Endothelial cell of umbilical vein (primary cell): ENCODE measurements around the gene ASXL1. TPM values are rescaled to one million over a fixed set of nuclear protein-coding genes. Genes with fewer than 3 reads are reported as not detected.

Experiments
- BruUV-seq: library from RNA; stranded (reverse); fragments of 400-500 nt; replicated peaks from 2 replicates; lab custom pipeline; 2021; lab: Mats Ljungman, UMichigan
- CTCF ChIA-PET: fragments of 300-600, 350-600 bp; sonication (Branson Sonifier 250); formaldehyde crosslinking; loops from one replicate; lab custom pipeline; 2021; ENCODE audit warnings: antibody characterized with exemption, inconsistent platforms; lab: Charles Lee
- POLR2A ChIA-PET: fragments of 300-600, 350-600 bp; sonication (Branson Sonifier 250); formaldehyde crosslinking; loops from one replicate; lab custom pipeline; 2021; ENCODE audit warnings: antibody characterized with exemption, inconsistent platforms; lab: Charles Lee
- DNase-seq: peaks from one replicate; pipeline ENCODE4 v3.0.0-alpha.2; 2011; ENCODE audit warnings: low read depth, low spot score
- FAIRE-seq: peaks from 2 replicates; lab custom pipeline; 2011; peaks lifted over from hg19 to GRCh38; lab: Jason Lieb, UNC
- H2AFZ ChIP-seq: 2 replicates; pipeline ENCODE4 v1.6.0; 2012; ENCODE audit warnings: low read depth, low read length, control low read depth, inconsistent platforms
- H3K27ac ChIP-seq: 2 replicates; pipeline ENCODE4 v1.5.1; 2011; ENCODE audit warnings: low read depth, mild to moderate bottlenecking, control low read depth, low read length, moderate library complexity; ENCODE audit not compliant: insufficient read depth
- H3K27me3 ChIP-seq, 2 experiments: 2 replicates each; pipeline versions ENCODE4 v1.6.0 to v1.6.1; 2011; ENCODE audit warnings: low read length in 2 of 2, mixed read lengths in 1 of 2; ENCODE audit not compliant: control insufficient read depth in 2 of 2, insufficient read depth in 2 of 2
- H3K36me3 ChIP-seq, 2 experiments: 2 replicates in 1 of 2; 3 replicates in 1 of 2; pipeline ENCODE4 v1.5.1; 2011; ENCODE audit warnings: low read length in 2 of 2, mild to moderate bottlenecking in 1 of 2, moderate library complexity in 1 of 2; ENCODE audit not compliant: control insufficient read depth in 2 of 2, insufficient read depth in 2 of 2; ENCODE audit errors: extremely low read depth in 1 of 2
- H3K4me1 ChIP-seq: 3 replicates; pipeline ENCODE4 v1.5.1; 2011; ENCODE audit warnings: mild to moderate bottlenecking, low read length; ENCODE audit not compliant: control insufficient read depth, insufficient read depth; ENCODE audit errors: extremely low read depth
- H3K4me2 ChIP-seq: 2 replicates; pipeline ENCODE4 v1.6.1; 2011; ENCODE audit warnings: low read length, control low read depth, mixed read lengths; ENCODE audit not compliant: insufficient read depth
- H3K4me3 ChIP-seq, 3 experiments: fragments of 200-600 bp in 1 of 3; sonication (generic), shearing (Covaris generic) in 1 of 3; replicated peaks in 1 of 3; 2 replicates each; pipeline ENCODE4 v1.5.1; 2011 to 2016; ENCODE audit warnings: control low read depth in 3 of 3, low read length in 3 of 3, mild to moderate bottlenecking in 2 of 3, inconsistent platforms in 1 of 3, low read depth in 1 of 3, moderate library complexity in 1 of 3; ENCODE audit not compliant: insufficient read depth in 1 of 3
- H3K79me2 ChIP-seq: 2 replicates; pipeline ENCODE4 v1.6.0; 2012; ENCODE audit warnings: low read length, inconsistent platforms; ENCODE audit not compliant: control insufficient read depth, insufficient read depth
- H3K9ac ChIP-seq: replicated peaks from 2 replicates; pipeline ENCODE3; 2011; ENCODE audit warnings: low read length, control low read depth; ENCODE audit not compliant: insufficient read depth; ENCODE audit errors: extremely low read depth
- H3K9me1 ChIP-seq: replicated peaks from 3 replicates; pipeline ENCODE4 v1.6.0; 2011; ENCODE audit warnings: mild to moderate bottlenecking, low read length; ENCODE audit not compliant: control insufficient read depth, insufficient read depth; ENCODE audit errors: extremely low read depth
- H3K9me3 ChIP-seq: replicated peaks from 2 replicates; pipeline ENCODE4 v1.5.1; 2012; ENCODE audit warnings: low read length, inconsistent platforms; ENCODE audit not compliant: control insufficient read depth, insufficient read depth
- H4K20me1 ChIP-seq: replicated peaks from 2 replicates; pipeline ENCODE3; 2011; ENCODE audit warnings: mild to moderate bottlenecking, low read length; ENCODE audit not compliant: control insufficient read depth, insufficient read depth; ENCODE audit errors: extremely low read depth
- CTCF ChIP-seq, 2 donors: IDR thresholded peaks; 1 replicate in 1 of 2; 2 replicates in 1 of 2; pipeline ENCODE4 v1.5.1; 2011; ENCODE audit warnings: low read length in 2 of 2, mild to moderate bottlenecking in 2 of 2, moderate library complexity in 2 of 2, control low read depth in 1 of 2, inconsistent platforms in 1 of 2, low read depth in 1 of 2; ENCODE audit not compliant: insufficient read depth in 1 of 2; ENCODE audit errors: extremely low read depth in 1 of 2
- EZH2 ChIP-seq: IDR thresholded peaks from 2 replicates; pipeline ENCODE4 v1.6.1; 2012; ENCODE audit warnings: borderline replicate concordance, low read depth, mild to moderate bottlenecking, moderate library complexity, low read length, inconsistent platforms; ENCODE audit not compliant: severe bottlenecking
- FOS ChIP-seq: IDR thresholded peaks from 2 replicates; pipeline ENCODE4 v1.6.1; 2011; ENCODE audit warnings: mild to moderate bottlenecking, low read length, moderate library complexity, borderline replicate concordance; ENCODE audit not compliant: insufficient read depth
- GATA2 ChIP-seq: IDR thresholded peaks from 2 replicates; pipeline ENCODE4 v1.7.0; 2011; ENCODE audit warnings: low read depth, mild to moderate bottlenecking, moderate library complexity, mixed read lengths, low read length; ENCODE audit not compliant: insufficient read length, insufficient read depth
- JUN ChIP-seq: IDR thresholded peaks from 2 replicates; pipeline ENCODE4 v1.6.1; 2011; ENCODE audit warnings: borderline replicate concordance, low read depth; ENCODE audit not compliant: insufficient read length, insufficient read depth
- MAX ChIP-seq: IDR thresholded peaks from 2 replicates; pipeline ENCODE4 v1.6.1; 2011; ENCODE audit not compliant: insufficient read depth, insufficient read length
- MYC ChIP-seq: IDR thresholded peaks from one replicate; pipeline ENCODE4 v1.6.1; 2011; ENCODE audit warnings: mild to moderate bottlenecking, low read depth, low read length
- POLR2A ChIP-seq: IDR thresholded peaks from 2 replicates; pipeline ENCODE4 v1.6.1; 2012; ENCODE audit warnings: low read depth, mild to moderate bottlenecking, control low read depth, low read length
- POLR2AphosphoS5 ChIP-seq: IDR thresholded peaks from 2 replicates; pipeline ENCODE4 v1.6.1; 2012; ENCODE audit warnings: low read depth, mild to moderate bottlenecking, control low read depth, low read length, moderate library complexity; ENCODE audit not compliant: insufficient read depth
- dilution Hi-C: fragments of 300-500 bp; cut with MboI; formaldehyde crosslinking; loops from one replicate; pipeline ENCODE4 v1.15.0; 2019; ENCODE audit warnings: low sequenced_read_pairs; ENCODE audit not compliant: extremely low pct_ligation_motif_present
- intact Hi-C: fragments of 100-400 bp; cut with micrococcal nuclease; formaldehyde crosslinking; loops from one replicate; pipeline ENCODE4 v1.10.0; 2022
- polyA plus RNA-seq, 4 experiments: library from polyadenylated mRNA; depleted of rRNA in 3 of 4; stranded (reverse) in 3 of 4; unstranded in 1 of 4; fragments of >200 nt; gene quantifications; 2 replicates each; pipeline versions ENCODE4 v1.2.1 to v1.2.3, GENCODE V29; 2011 to 2012; ENCODE audit warnings: missing spikeins in 1 of 4
- total RNA-seq: library from RNA; stranded (reverse); gene quantifications from 2 replicates; pipeline ENCODE4 v1.2.3, GENCODE V29; 2021

Gene ASXL1
- total and polyA plus RNA-seq, 2 donors (not counting 3 experiments of a cell fraction or from before 2014, with no cell fraction given), result 45.4 to 101 TPM

GRCh38 chr20:32395066-32395465 is 36.9 kb downstream of the ASXL1 start:
- H3K36me3 ChIP-seq, result peaks cover 0 to 2% of the 10 kb centered on the region in 2 experiments
- no peak overlapping the region for H3K9ac ChIP-seq
- ChIA-PET CTCF (interaction anchor here (1.8 kb wide), 1 partner anchor 10 kb away, joined by 5 read pairs; no protein-coding TSS in a partner anchor), POLR2A (no interaction called here)
- no peak overlapping the region for H2AFZ ChIP-seq
- TF ChIP-seq FOS, result no peak
- TF ChIP-seq POLR2AphosphoS5, result no peak
- TF ChIP-seq MYC, result no peak
- TF ChIP-seq POLR2A, result no peak
- TF ChIP-seq CTCF (IDR thresholded peaks at IDR 0.05; ENCODE audit: extremely low read depth in 1 of 2, insufficient read depth in 1 of 2, low read depth in 1 of 2, low read length in 2 of 2), result no peak
- TF ChIP-seq EZH2, result no peak
- TF ChIP-seq JUN, result no peak
- no peak for TF ChIP-seq GATA2
- no peak for TF ChIP-seq MAX
- dilution Hi-C loops (no loop called here), intact Hi-C loops (no loop called here)
- H3K4me3 ChIP-seq, result no peak overlapping the region
- no TSS peak for BruUV-seq
- peaks cover 82% of the 10 kb centered on the region for H3K79me2 ChIP-seq
- no peak overlapping the region for H3K4me2 ChIP-seq
- no peaks in the 10 kb centered on the region for H3K27me3 ChIP-seq
- H3K9me1 ChIP-seq, result no peaks in the 10 kb centered on the region
- no peaks in the 10 kb centered on the region for H3K9me3 ChIP-seq
- FAIRE-seq, result no peak
- no peaks in the 10 kb centered on the region for H3K4me1 ChIP-seq
- DNase-seq, result no peak
- no peak overlapping the region for H3K27ac ChIP-seq
- H4K20me1 ChIP-seq, result peaks cover 4% of the 10 kb centered on the region
